Measurements from ENCODE around the gene OPTN.

Gene OPTN

DNA sequence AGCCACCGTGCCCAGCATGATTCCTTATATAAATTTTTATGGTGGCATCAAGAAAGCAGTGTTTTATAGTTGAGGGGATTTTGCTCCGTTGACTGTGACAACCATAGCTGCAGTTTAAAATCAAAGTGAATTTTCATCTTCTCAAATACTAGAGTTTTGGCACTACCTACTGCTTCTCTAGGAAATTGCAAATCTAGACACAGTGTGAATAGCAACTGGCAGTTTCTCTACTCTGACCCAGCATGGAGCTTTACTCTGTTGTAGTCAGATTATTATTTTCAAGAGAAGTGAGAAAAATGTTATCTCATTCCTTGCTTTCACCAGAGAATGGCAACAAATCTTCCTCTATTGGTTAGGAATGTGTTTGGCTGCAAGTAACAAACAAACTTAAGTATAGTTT is 84.3 kb downstream of the OPTN start:
- DNase-seq (ENCODE audit: low read depth in 2 of 2): no peak

DNA sequence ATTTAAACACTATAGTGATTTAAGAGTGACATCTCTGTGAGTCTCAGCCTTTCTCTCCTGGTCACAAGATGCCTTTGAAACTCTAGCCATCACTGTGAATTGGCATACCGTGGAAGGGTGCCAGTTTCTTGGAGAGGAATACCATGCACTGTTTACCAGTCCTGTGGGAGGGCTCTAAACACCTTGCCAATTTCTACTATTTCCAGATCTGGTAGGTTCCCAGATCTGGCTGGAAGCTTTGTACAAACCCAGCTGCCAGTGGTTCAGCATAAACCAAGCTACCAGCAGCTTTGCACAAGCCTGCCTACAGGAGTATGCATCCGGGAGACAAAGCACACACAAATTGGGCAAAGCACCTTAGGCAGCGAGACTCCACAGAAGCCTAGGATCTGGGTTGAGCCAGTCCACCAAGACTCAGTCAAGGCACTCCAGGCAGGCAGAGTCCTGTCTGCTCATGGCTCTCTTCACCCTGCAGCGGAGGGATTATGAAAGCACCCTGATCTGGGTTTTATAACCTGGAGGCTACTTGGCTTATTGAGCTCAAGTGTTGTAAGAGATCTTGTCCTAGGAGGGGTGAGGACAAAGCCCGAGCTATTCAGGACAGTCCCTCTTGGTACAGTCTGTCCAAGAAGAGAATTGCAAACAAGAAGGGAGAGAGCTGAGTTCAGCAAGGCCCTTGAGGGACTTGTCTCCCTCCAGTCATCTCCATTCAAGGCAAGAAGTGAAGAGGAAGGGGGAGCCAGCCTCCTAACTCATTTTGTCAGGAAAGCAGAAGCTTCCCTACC is 85.0 kb downstream of the OPTN start:
- DNase-seq (ENCODE audit: low read depth in 2 of 2): no peak

DNA sequence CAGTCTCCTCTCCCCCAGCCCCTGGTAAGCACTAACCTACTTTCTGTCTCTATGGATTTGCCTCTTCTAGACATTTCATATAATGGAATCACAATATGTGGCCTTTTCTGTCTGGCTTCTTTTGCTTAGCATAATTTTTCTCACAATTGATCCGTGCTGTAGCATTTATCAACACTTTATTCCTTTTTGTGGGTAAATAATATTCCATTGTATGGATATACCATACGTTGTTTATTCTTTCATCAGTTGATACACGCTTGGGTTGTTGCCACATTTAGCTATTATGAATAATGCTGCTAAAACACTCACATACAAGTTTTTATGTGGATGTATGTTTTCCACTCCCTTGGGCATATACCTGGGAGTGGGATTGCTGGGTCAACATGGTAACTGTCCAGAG is 87.2 kb downstream of the OPTN start:
- DNase-seq (ENCODE audit: low read depth in 2 of 2): no peak

Data from fibroblast of skin of left biceps (primary cell).